Natural killer cell (primary cell): Measurements from ENCODE around the gene SLC25A13. TPM values are rescaled to one million over a fixed set of nuclear protein-coding genes. Genes with fewer than 3 reads are reported as not detected.
"Not testable (repeated sequence)": the region's sequence is repeated elsewhere in the genome, so short reads cannot be mapped to it uniquely, and the experiment has no call there.

Source experiments
- ATAC-seq, 3 donors: fragments of 150-1000 bp in 2 of 3; fragments of 200-7000 bp in 1 of 3; cut with Tn5 transposase; 1 replicate in 1 of 3; 2 replicates in 2 of 3; pipeline ENCODE4 v1.10.0; 2021; ENCODE audit warnings: mild to moderate bottlenecking in 2 of 3, moderate library complexity in 2 of 3
- DNase-seq, 2 donors: peaks; one replicate each; pipeline versions ENCODE4 v3.0.0 to v3.0.0-alpha.2; 2013 to 2021; ENCODE audit warnings: mixed read lengths in 1 of 2
- H3K27ac ChIP-seq: one replicate; pipeline ENCODE4 v1.5.1; 2013; ENCODE audit warnings: mild to moderate bottlenecking, low read length
- H3K27me3 ChIP-seq: one replicate; pipeline ENCODE4 v1.6.1; 2013; ENCODE audit warnings: low read length; ENCODE audit not compliant: control insufficient read depth, insufficient read depth
- H3K36me3 ChIP-seq: one replicate; pipeline ENCODE4 v1.6.1; 2013; ENCODE audit warnings: low read length; ENCODE audit not compliant: control insufficient read depth, insufficient read depth
- H3K4me1 ChIP-seq: one replicate; pipeline ENCODE4 v1.6.1; 2013; ENCODE audit warnings: low read length; ENCODE audit not compliant: control insufficient read depth, insufficient read depth
- H3K4me3 ChIP-seq: one replicate; pipeline ENCODE4 v1.5.1; 2013; ENCODE audit warnings: low read length
- H3K9me3 ChIP-seq: one replicate; pipeline ENCODE4 v1.6.1; 2013; ENCODE audit warnings: low read length; ENCODE audit not compliant: control insufficient read depth, insufficient read depth
- H3K27ac Mint-ChIP-seq, 2 donors: one replicate each; pipeline ENCODE4 v1.8.0; 2022; ENCODE audit warnings: mild to moderate bottlenecking in 2 of 2, mixed read lengths in 2 of 2, moderate library complexity in 1 of 2
- H3K27me3 Mint-ChIP-seq, 2 donors: one replicate each; pipeline ENCODE4 v1.8.0; 2022; ENCODE audit warnings: low read depth in 2 of 2, mixed read lengths in 2 of 2
- H3K36me3 Mint-ChIP-seq: one replicate; pipeline ENCODE4 v1.8.0; 2022; ENCODE audit warnings: mixed read lengths
- H3K4me1 Mint-ChIP-seq, 2 donors: one replicate each; pipeline ENCODE4 v1.8.0; 2022; ENCODE audit warnings: mixed read lengths in 2 of 2
- H3K4me3 Mint-ChIP-seq: one replicate; pipeline ENCODE4 v1.8.0; 2022; ENCODE audit warnings: mild to moderate bottlenecking, moderate library complexity, mixed read lengths
- H3K9me3 Mint-ChIP-seq, 2 donors: one replicate each; pipeline ENCODE4 v1.8.0; 2022; ENCODE audit warnings: mixed read lengths in 2 of 2
- CTCF ChIP-seq: fragments of 200-600 bp; IDR thresholded peaks from one replicate; pipeline ENCODE4 v1.8.0; 2022; ENCODE audit warnings: antibody characterized with exemption
- WGBS: methylation state at CpG from one replicate; pipeline ENCODE4 v1.1.7; 2013; ENCODE audit warnings: missing lambda C conversion rate; ENCODE audit not compliant: insufficient coverage; 5-methylcytosine and 5-hydroxymethylcytosine counted together
- intact Hi-C: fragments of 100-400 bp; cut with micrococcal nuclease; formaldehyde crosslinking; loops from one replicate; pipeline ENCODE4 v1.14.2; 2022
- total RNA-seq, 4 donors: library from RNA; stranded (reverse); fragments of 120-200 nt in 1 of 4; gene quantifications; one replicate each; pipeline versions ENCODE4 v1.2.3 to v1.2.4, GENCODE V29; 2013 to 2022

Gene SLC25A13
- total RNA-seq, 3 donors from 2014 or later (not counting 1 experiment from before 2014, with no cell fraction given) = 16.9 to 20.8 (median 20.5) TPM

DNA sequence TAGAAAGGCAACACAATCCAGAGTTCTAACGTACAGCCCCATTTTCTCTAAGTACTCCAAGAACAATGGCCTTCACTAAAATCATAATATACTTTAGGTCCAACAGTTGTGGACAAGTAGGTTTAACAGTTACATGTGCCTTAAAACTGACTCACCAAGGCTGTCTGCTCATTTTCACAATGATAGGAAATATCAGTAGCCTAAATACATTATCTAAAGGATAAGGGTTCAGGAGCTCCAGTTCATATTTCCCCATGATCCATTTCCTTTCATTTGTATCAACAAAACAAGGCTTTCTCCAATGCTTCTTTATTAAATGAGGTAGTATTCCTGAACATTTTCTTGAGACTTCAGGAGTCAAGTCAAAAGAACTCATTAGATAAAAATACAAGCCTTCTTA lies 164.0 kb downstream of the SLC25A13 start:
- H3K27me3 ChIP-seq = no peaks in the 10 kb centered on the region
- no peak overlapping the region for H3K4me3 ChIP-seq
- no peak overlapping the region for H3K27ac Mint-ChIP-seq
- peaks cover 9 to 10% of the 10 kb centered on the region in 2 donors for H3K4me1 Mint-ChIP-seq
- no peaks in the 10 kb centered on the region for H3K27me3 Mint-ChIP-seq
- no peaks in the 10 kb centered on the region for H3K9me3 Mint-ChIP-seq
- TF ChIP-seq CTCF = no peak
- H3K9me3 ChIP-seq = no peaks in the 10 kb centered on the region
- H3K36me3 ChIP-seq = peaks cover 6% of the 10 kb centered on the region
- 100% methylated on average over 1 of the region's 1 CpG for WGBS
- ATAC-seq (no peak), DNase-seq (no peak)
- intact Hi-C loops = no loop called here
- no peaks in the 10 kb centered on the region for H3K36me3 Mint-ChIP-seq
- H3K27ac ChIP-seq = no peak overlapping the region
- H3K4me1 ChIP-seq = no peaks in the 10 kb centered on the region
- no peak overlapping the region for H3K4me3 Mint-ChIP-seq

DNA sequence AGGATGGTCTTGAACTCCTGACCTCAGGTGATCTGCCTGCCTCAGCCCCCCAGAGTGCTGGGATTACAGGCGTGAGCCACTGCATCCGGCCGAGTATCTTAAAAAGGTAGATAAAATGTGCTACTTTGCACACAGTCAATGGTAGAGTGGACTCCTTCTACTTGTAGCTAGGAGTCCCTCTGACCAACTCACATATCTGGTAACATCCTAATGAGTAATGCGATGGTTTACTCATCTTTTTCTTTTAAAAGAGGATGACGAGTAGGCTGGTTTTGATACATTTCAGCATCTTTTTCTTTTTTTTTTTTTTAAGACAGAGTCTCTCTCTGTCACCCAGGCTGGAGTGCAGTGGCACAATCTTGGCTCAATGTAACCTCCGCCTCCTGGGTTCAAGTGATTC lies 167.4 kb downstream of the SLC25A13 start:
- H3K27me3 ChIP-seq, H3K4me3 Mint-ChIP-seq, H3K4me1 ChIP-seq, intact Hi-C loops, H3K36me3 ChIP-seq, ATAC-seq, H3K4me3 ChIP-seq, DNase-seq, H3K27me3 Mint-ChIP-seq, H3K9me3 ChIP-seq, H3K36me3 Mint-ChIP-seq, H3K9me3 Mint-ChIP-seq, H3K27ac ChIP-seq, H3K27ac Mint-ChIP-seq, H3K4me1 Mint-ChIP-seq: not testable (repeated sequence)
- 100% methylated on average over 4 of the region's 6 CpGs for WGBS

DNA sequence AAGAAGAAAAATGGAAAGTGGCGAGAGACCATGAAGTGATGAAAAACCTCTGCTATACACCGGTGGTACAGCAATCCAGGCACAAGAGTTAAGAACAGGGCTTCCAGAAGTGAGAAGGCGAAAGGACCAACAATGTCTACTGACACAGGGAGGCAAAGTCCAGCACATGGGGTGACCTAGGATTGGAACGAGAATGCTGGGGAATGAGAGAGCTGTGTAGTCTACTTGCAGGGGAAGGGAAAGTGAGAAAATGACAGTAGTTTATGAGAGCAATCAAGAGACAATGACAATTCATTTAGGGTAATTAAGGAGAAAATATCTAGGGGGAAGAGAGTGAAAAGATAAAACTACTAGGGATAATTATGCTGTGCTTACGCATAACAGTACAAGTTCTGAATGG lies 169.2 kb downstream of the SLC25A13 start:
- Histone ChIP-seq H3K36me3 (peaks cover 11% of the 10 kb centered on the region), H3K27me3 (no peaks in the 10 kb centered on the region), H3K4me3 (no peak overlapping the region), H3K9me3 (no peaks in the 10 kb centered on the region), H3K27ac (no peak overlapping the region), H3K4me1 (no peaks in the 10 kb centered on the region)
- H3K4me3 Mint-ChIP-seq = no peak overlapping the region
- H3K36me3 Mint-ChIP-seq = no peaks in the 10 kb centered on the region
- DNase-seq (no peak), ATAC-seq (no peak)
- intact Hi-C loops = no loop called here
- H3K9me3 Mint-ChIP-seq = no peaks in the 10 kb centered on the region
- H3K4me1 Mint-ChIP-seq = no peaks in the 10 kb centered on the region
- TF ChIP-seq CTCF = no peak
- no peak overlapping the region for H3K27ac Mint-ChIP-seq
- H3K27me3 Mint-ChIP-seq = no peaks in the 10 kb centered on the region
- 98% methylated on average over 5 of the region's 5 CpGs for WGBS

- H3K27me3 Mint-ChIP-seq = no peaks in the 10 kb centered on the region
- DNase-seq = no peak
- H3K9me3 ChIP-seq = no peaks in the 10 kb centered on the region
- H3K36me3 ChIP-seq = peaks cover 5% of the 10 kb centered on the region
- WGBS = 98% methylated on average over 3 of the region's 3 CpGs
- no peaks in the 10 kb centered on the region for H3K27me3 ChIP-seq
- ATAC-seq = no peak
- no peaks in the 10 kb centered on the region for H3K4me1 Mint-ChIP-seq
- intact Hi-C loops = no loop called here
- no peaks in the 10 kb centered on the region for H3K9me3 Mint-ChIP-seq
- no peaks in the 10 kb centered on the region for H3K4me1 ChIP-seq
- H3K27ac ChIP-seq = no peak overlapping the region
- H3K36me3 Mint-ChIP-seq = no peaks in the 10 kb centered on the region
- H3K27ac Mint-ChIP-seq = no peak overlapping the region
- H3K4me3 Mint-ChIP-seq = no peak overlapping the region
- TF ChIP-seq CTCF = no peak
- H3K4me3 ChIP-seq = no peak overlapping the region
Observed at GRCh38 chr7:96151889-96152288, 170.0 kb downstream of the SLC25A13 start.
